HepG2 (cell line): ENCODE measurements around the gene CACNA2D3. TPM values are rescaled to one million over a fixed set of nuclear protein-coding genes. Genes with fewer than 3 reads are reported as not detected.

Source experiments
- ATAC-seq: fragments of 200-7000 bp; cut with Tn5 transposase; 3 replicates; pipeline ENCODE4 v1.9.1; 2020; ENCODE audit warnings: mild to moderate bottlenecking, moderate library complexity
- BruUV-seq: library from RNA; stranded (reverse); fragments of 400-500 nt; replicated peaks from 2 replicates; lab custom pipeline; 2021; lab: Mats Ljungman, UMichigan
- CTCF ChIA-PET: fragments of 300-600 bp; formaldehyde crosslinking; extraction: SDS; loops from one replicate; lab custom pipeline; 2021; ENCODE audit warnings: low total read pairs, inconsistent platforms, low intra/inter-chr PET ratio; lab: Yijun Ruan, JAX
- POLR2A ChIA-PET: fragments of 350-600 bp; sonication (Branson Sonifier 250); formaldehyde crosslinking; loops from one replicate; lab custom pipeline; 2020; ENCODE audit warnings: antibody characterized with exemption, inconsistent platforms; lab: Yijun Ruan, JAX
- DNase-seq: peaks from one replicate; pipeline ENCODE4 v3.0.0-alpha.2; 2015; ENCODE audit warnings: low spot score
- FAIRE-seq: peaks from 3 replicates; lab custom pipeline; 2011; peaks lifted over from hg19 to GRCh38; lab: Jason Lieb, UNC
- H2AFZ ChIP-seq: one replicate; pipeline ENCODE4 v1.6.1; 2011; ENCODE audit warnings: low read length, inconsistent platforms
- H3K27ac ChIP-seq: fragments of 300-600 bp; 3 replicates; pipeline ENCODE4 v1.8.0; 2011; ENCODE audit warnings: mixed run types, mild to moderate bottlenecking, mixed read lengths, low read length, inconsistent platforms; ENCODE audit not compliant: insufficient read depth; ENCODE audit errors: extremely low read length
- H3K27me3 ChIP-seq, 2 experiments: fragments of 200-600 bp in 1 of 2; 2 replicates in 1 of 2; 3 replicates in 1 of 2; pipeline versions ENCODE4 v1.6.0 to v1.8.0; 2011; ENCODE audit warnings: low read length in 2 of 2, mild to moderate bottlenecking in 2 of 2, moderate library complexity in 2 of 2, inconsistent platforms in 1 of 2; ENCODE audit not compliant: insufficient read depth in 2 of 2, control insufficient read depth in 1 of 2
- H3K36me3 ChIP-seq, 2 experiments: fragments of 200-600 bp in 1 of 2; replicated peaks in 1 of 2; 2 replicates in 1 of 2; 3 replicates in 1 of 2; pipeline versions ENCODE4 v1.5.1 to v1.8.0; 2011; ENCODE audit warnings: low read length in 2 of 2, inconsistent platforms in 1 of 2; ENCODE audit not compliant: insufficient read depth in 2 of 2, control insufficient read depth in 1 of 2
- H3K4me1 ChIP-seq: 2 replicates; pipeline ENCODE4 v1.5.1; 2012; ENCODE audit warnings: low read length, inconsistent platforms; ENCODE audit not compliant: insufficient read depth
- H3K4me2 ChIP-seq: 2 replicates; pipeline ENCODE4 v1.6.0; 2011; ENCODE audit warnings: low read depth, low read length, inconsistent platforms
- H3K4me3 ChIP-seq, 3 experiments: fragments of 200-600 bp in 1 of 3; sonication (generic), shearing (Covaris generic) in 1 of 3; replicated peaks in 1 of 3; 2 replicates each; pipeline ENCODE4 v1.5.1; 2011 to 2016; ENCODE audit warnings: low read length in 3 of 3, inconsistent platforms in 2 of 3, low read depth in 2 of 3, mild to moderate bottlenecking in 2 of 3, control low read depth in 1 of 3, mixed read lengths in 1 of 3; ENCODE audit not compliant: insufficient read depth in 1 of 3
- H3K79me2 ChIP-seq: one replicate; pipeline ENCODE4 v1.6.1; 2011; ENCODE audit warnings: low read length, inconsistent platforms; ENCODE audit not compliant: insufficient read depth
- H3K9ac ChIP-seq: 2 replicates; pipeline ENCODE4 v1.6.0; 2011; ENCODE audit warnings: mild to moderate bottlenecking, low read depth, low read length, inconsistent platforms; ENCODE audit not compliant: insufficient read depth
- H3K9me3 ChIP-seq: 2 replicates; pipeline ENCODE4 v1.5.1; 2012; ENCODE audit warnings: mild to moderate bottlenecking, low read length
- H4K20me1 ChIP-seq: 2 replicates; pipeline ENCODE4 v1.6.0; 2011; ENCODE audit warnings: inconsistent platforms, mild to moderate bottlenecking, low read length, moderate library complexity; ENCODE audit not compliant: insufficient read depth
- AKAP8 ChIP-seq: sonication (generic); formaldehyde crosslinking; IDR thresholded peaks from 2 replicates; pipeline ENCODE4 v1.5.1; 2020; ENCODE audit warnings: mild to moderate bottlenecking, missing genetic modification reagents
- ARNTL ChIP-seq: sonication (generic); formaldehyde crosslinking; IDR thresholded peaks from 2 replicates; pipeline ENCODE4 v1.4.0; 2020; ENCODE audit warnings: mild to moderate bottlenecking, missing genetic modification reagents
- DDIT3 ChIP-seq: sonication (generic); formaldehyde crosslinking; IDR thresholded peaks from 2 replicates; pipeline ENCODE4 v1.4.0; 2020; ENCODE audit warnings: mild to moderate bottlenecking, missing genetic modification reagents
- DPF2 ChIP-seq: sonication (generic); formaldehyde crosslinking; IDR thresholded peaks from 2 replicates; pipeline ENCODE4 v1.4.0; 2020; ENCODE audit warnings: mild to moderate bottlenecking, low read depth, missing genetic modification reagents, borderline replicate concordance
- HDAC2 ChIP-seq: sonication (generic); formaldehyde crosslinking; IDR thresholded peaks from 2 replicates; pipeline ENCODE4 v1.4.0; 2020; ENCODE audit warnings: missing genetic modification reagents
- MED1 ChIP-seq: sonication (generic); formaldehyde crosslinking; IDR thresholded peaks from 2 replicates; pipeline ENCODE4 v1.4.0; 2020; ENCODE audit warnings: missing genetic modification reagents
- NFKBIZ ChIP-seq: IDR thresholded peaks from 2 replicates; pipeline ENCODE4 v1.6.1; 2018; ENCODE audit warnings: missing genetic modification reagents, missing compliant biosample characterization
- RFX1 ChIP-seq: fragments of 450-650 bp; IDR thresholded peaks from 2 replicates; pipeline ENCODE4 v1.6.1; 2017
- SMAD3 ChIP-seq: sonication (generic); formaldehyde crosslinking; IDR thresholded peaks from 2 replicates; pipeline ENCODE4 v1.4.0; 2020; ENCODE audit warnings: missing genetic modification reagents
- SSRP1 ChIP-seq: IDR thresholded peaks from 2 replicates; pipeline ENCODE4 v1.6.1; 2016; ENCODE audit warnings: control low read depth
- THAP7 ChIP-seq: sonication (generic); formaldehyde crosslinking; IDR thresholded peaks from 2 replicates; pipeline ENCODE4 v1.8.1; 2023; ENCODE audit warnings: mild to moderate bottlenecking, missing genetic modification reagents
- ZBTB26 ChIP-seq: IDR thresholded peaks from 2 replicates; pipeline ENCODE4 v1.6.1; 2016; ENCODE audit warnings: missing compliant biosample characterization, missing genetic modification reagents, borderline replicate concordance
- ZNF383 ChIP-seq: sonication (generic); formaldehyde crosslinking; IDR thresholded peaks from 2 replicates; pipeline ENCODE4 v1.4.0; 2020; ENCODE audit warnings: missing genetic modification reagents, mild to moderate bottlenecking, borderline replicate concordance
- ZNF451 ChIP-seq: sonication (generic); formaldehyde crosslinking; IDR thresholded peaks from 2 replicates; pipeline ENCODE4 v1.5.0; 2020; ENCODE audit warnings: mild to moderate bottlenecking, missing genetic modification reagents
- ZSCAN31 ChIP-seq: sonication (generic); formaldehyde crosslinking; IDR thresholded peaks from 2 replicates; pipeline ENCODE4 v1.5.0; 2020; ENCODE audit warnings: low read depth, mild to moderate bottlenecking, missing genetic modification reagents
- WGBS: methylation state at CpG from one replicate; pipeline ENCODE4 v1.1.6; 2017; ENCODE audit warnings: low lambda C conversion rate; 5-methylcytosine and 5-hydroxymethylcytosine counted together
- in situ Hi-C: cut with HindIII; loops from 2 replicates; pipeline ENCODE4 v1.10.0; 2017; ENCODE audit warnings: low pct_unique_long_range_greater_than_20kb; ENCODE audit not compliant: extremely low pct_ligation_motif_present
- intact Hi-C: fragments of 100-400 bp; cut with micrococcal nuclease; formaldehyde crosslinking; loops from one replicate; pipeline ENCODE4 v1.10.0; 2022; ENCODE audit not compliant: unreplicated experiment
- polyA plus RNA-seq, 8 experiments: library from polyadenylated mRNA; depleted of rRNA in 3 of 8; stranded (reverse) in 7 of 8; unstranded in 1 of 8; fragments of >200 nt; fragmentation: Illumina TruSeq in 4 of 8; extraction: Trizol in 4 of 8; gene quantifications; 2 replicates each; pipeline versions ENCODE4 v1.2.1 to v1.2.3, GENCODE V29; 2011 to 2016; ENCODE audit warnings: low read depth in 4 of 8, missing spikeins in 1 of 8, mixed read lengths in 1 of 8; ENCODE audit not compliant: insufficient read depth in 1 of 8
- total RNA-seq, 5 experiments: library from RNA; depleted of rRNA; stranded (reverse); fragments of >200 nt; fragmentation: Illumina TruSeq; extraction: Trizol; gene quantifications; 2 replicates each; pipeline ENCODE4 v1.2.3, GENCODE V29; 2016; ENCODE audit warnings: low read depth in 1 of 5
- TF ChIP-seq, protein P1 (sequence below): sonication (generic); formaldehyde crosslinking; IDR thresholded peaks from 2 replicates; pipeline ENCODE4 v1.4.0; 2020; ENCODE audit warnings: mild to moderate bottlenecking, missing genetic modification reagents, borderline replicate concordance

Gene CACNA2D3
- total and polyA plus RNA-seq, 2 of the 13 experiments (the other 11 are each of a cell fraction or from before 2014, with no cell fraction given) = not detected

- TF ChIP-seq DPF2 (CRISPR knock-in tag) = no peak
Observed at GRCh38 chr3:54572197-54572895, 450.0 kb downstream of the CACNA2D3 start (continued).

GRCh38 chr3:54573858-54574257 is 451.5 kb downstream of the CACNA2D3 start:
- no peaks in the 10 kb centered on the region for H3K4me1 ChIP-seq
- POLR2A ChIA-PET = no interaction called here
- in situ Hi-C loops = no loop called here
- ATAC-seq (no peak), FAIRE-seq (no peak), DNase-seq (no peak)
- no peak overlapping the region for H3K4me2 ChIP-seq
- 28% methylated on average over 8 of the region's 8 CpGs for WGBS
- no TSS peak for BruUV-seq
- no peak overlapping the region for H3K9ac ChIP-seq
- H3K27me3 ChIP-seq = no peaks in the 10 kb centered on the region
- no peaks in the 10 kb centered on the region for H3K36me3 ChIP-seq
- H3K27ac ChIP-seq = no peak overlapping the region
- H2AFZ ChIP-seq = no peak overlapping the region
- no peak overlapping the region for H3K4me3 ChIP-seq
- no peaks in the 10 kb centered on the region for H4K20me1 ChIP-seq
- no peaks in the 10 kb centered on the region for H3K79me2 ChIP-seq
- no peak for TF ChIP-seq HDAC2 (CRISPR knock-in tag)
- TF ChIP-seq SSRP1 (CRISPR knock-in tag) = no peak
- no peak for TF ChIP-seq AKAP8 (CRISPR knock-in tag)
- TF ChIP-seq, protein P1, sequence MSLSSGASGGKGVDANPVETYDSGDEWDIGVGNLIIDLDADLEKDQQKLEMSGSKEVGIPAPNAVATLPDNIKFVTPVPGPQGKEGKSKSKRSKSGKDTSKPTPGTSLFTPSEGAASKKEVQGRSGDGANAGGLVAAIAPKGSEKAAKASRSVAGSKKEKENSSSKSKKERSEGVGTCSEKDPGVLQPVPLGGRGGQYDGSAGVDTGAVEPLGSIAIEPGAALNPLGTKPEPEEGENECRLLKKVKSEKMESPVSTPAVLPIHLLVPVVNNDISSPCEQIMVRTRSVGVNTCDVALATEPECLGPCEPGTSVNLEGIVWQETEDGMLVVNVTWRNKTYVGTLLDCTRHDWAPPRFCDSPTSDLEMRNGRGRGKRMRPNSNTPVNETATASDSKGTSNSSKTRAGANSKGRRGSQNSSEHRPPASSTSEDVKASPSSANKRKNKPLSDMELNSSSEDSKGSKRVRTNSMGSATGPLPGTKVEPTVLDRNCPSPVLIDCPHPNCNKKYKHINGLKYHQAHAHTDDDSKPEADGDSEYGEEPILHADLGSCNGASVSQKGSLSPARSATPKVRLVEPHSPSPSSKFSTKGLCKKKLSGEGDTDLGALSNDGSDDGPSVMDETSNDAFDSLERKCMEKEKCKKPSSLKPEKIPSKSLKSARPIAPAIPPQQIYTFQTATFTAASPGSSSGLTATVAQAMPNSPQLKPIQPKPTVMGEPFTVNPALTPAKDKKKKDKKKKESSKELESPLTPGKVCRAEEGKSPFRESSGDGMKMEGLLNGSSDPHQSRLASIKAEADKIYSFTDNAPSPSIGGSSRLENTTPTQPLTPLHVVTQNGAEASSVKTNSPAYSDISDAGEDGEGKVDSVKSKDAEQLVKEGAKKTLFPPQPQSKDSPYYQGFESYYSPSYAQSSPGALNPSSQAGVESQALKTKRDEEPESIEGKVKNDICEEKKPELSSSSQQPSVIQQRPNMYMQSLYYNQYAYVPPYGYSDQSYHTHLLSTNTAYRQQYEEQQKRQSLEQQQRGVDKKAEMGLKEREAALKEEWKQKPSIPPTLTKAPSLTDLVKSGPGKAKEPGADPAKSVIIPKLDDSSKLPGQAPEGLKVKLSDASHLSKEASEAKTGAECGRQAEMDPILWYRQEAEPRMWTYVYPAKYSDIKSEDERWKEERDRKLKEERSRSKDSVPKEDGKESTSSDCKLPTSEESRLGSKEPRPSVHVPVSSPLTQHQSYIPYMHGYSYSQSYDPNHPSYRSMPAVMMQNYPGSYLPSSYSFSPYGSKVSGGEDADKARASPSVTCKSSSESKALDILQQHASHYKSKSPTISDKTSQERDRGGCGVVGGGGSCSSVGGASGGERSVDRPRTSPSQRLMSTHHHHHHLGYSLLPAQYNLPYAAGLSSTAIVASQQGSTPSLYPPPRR (CRISPR knock-in tag) = no peak
- TF ChIP-seq ARNTL = no peak
- no peak for TF ChIP-seq ZNF451
- TF ChIP-seq ZSCAN31 (CRISPR knock-in tag) = no peak
- no peak for TF ChIP-seq SMAD3
- no peak for TF ChIP-seq DDIT3 (CRISPR knock-in tag)
- no peak for TF ChIP-seq MED1 (CRISPR knock-in tag)
- no peak for TF ChIP-seq NFKBIZ (CRISPR knock-in tag)
- TF ChIP-seq RFX1 = no peak
- TF ChIP-seq ZNF383 (CRISPR knock-in tag) = no peak
- TF ChIP-seq ZBTB26 = no peak
- TF ChIP-seq THAP7 (CRISPR knock-in tag) = no peak
- no peaks in the 10 kb centered on the region for H3K9me3 ChIP-seq
- CTCF ChIA-PET = no interaction called here
- intact Hi-C loops = no loop called here
